Endothelial cell of umbilical vein (primary cell): ENCODE data around the gene LRRC72.

Experiments used
- CTCF ChIP-seq, 2 donors: IDR thresholded peaks; 1 replicate in 1 of 2; 2 replicates in 1 of 2; pipeline ENCODE4 v1.5.1; 2011; ENCODE audit warnings: low read length in 2 of 2, mild to moderate bottlenecking in 2 of 2, moderate library complexity in 2 of 2, control low read depth in 1 of 2, inconsistent platforms in 1 of 2, low read depth in 1 of 2; ENCODE audit not compliant: insufficient read depth in 1 of 2; ENCODE audit errors: extremely low read depth in 1 of 2
- EZH2 ChIP-seq: IDR thresholded peaks from 2 replicates; pipeline ENCODE4 v1.6.1; 2012; ENCODE audit warnings: borderline replicate concordance, low read depth, mild to moderate bottlenecking, moderate library complexity, low read length, inconsistent platforms; ENCODE audit not compliant: severe bottlenecking
- FOS ChIP-seq: IDR thresholded peaks from 2 replicates; pipeline ENCODE4 v1.6.1; 2011; ENCODE audit warnings: mild to moderate bottlenecking, low read length, moderate library complexity, borderline replicate concordance; ENCODE audit not compliant: insufficient read depth
- GATA2 ChIP-seq: IDR thresholded peaks from 2 replicates; pipeline ENCODE4 v1.7.0; 2011; ENCODE audit warnings: low read depth, mild to moderate bottlenecking, moderate library complexity, mixed read lengths, low read length; ENCODE audit not compliant: insufficient read length, insufficient read depth
- JUN ChIP-seq: IDR thresholded peaks from 2 replicates; pipeline ENCODE4 v1.6.1; 2011; ENCODE audit warnings: borderline replicate concordance, low read depth; ENCODE audit not compliant: insufficient read length, insufficient read depth
- MAX ChIP-seq: IDR thresholded peaks from 2 replicates; pipeline ENCODE4 v1.6.1; 2011; ENCODE audit not compliant: insufficient read depth, insufficient read length
- MYC ChIP-seq: IDR thresholded peaks from one replicate; pipeline ENCODE4 v1.6.1; 2011; ENCODE audit warnings: mild to moderate bottlenecking, low read depth, low read length
- POLR2A ChIP-seq: IDR thresholded peaks from 2 replicates; pipeline ENCODE4 v1.6.1; 2012; ENCODE audit warnings: low read depth, mild to moderate bottlenecking, control low read depth, low read length
- POLR2AphosphoS5 ChIP-seq: IDR thresholded peaks from 2 replicates; pipeline ENCODE4 v1.6.1; 2012; ENCODE audit warnings: low read depth, mild to moderate bottlenecking, control low read depth, low read length, moderate library complexity; ENCODE audit not compliant: insufficient read depth

- TF ChIP-seq CTCF (IDR thresholded peaks at IDR 0.05; ENCODE audit: extremely low read depth in 1 of 2, insufficient read depth in 1 of 2, low read depth in 1 of 2, low read length in 2 of 2), result no peak
- TF ChIP-seq FOS, result no peak
- no peak for TF ChIP-seq POLR2A
- TF ChIP-seq EZH2, result no peak
- TF ChIP-seq POLR2AphosphoS5, result no peak
- no peak for TF ChIP-seq JUN
- no peak for TF ChIP-seq GATA2
- no peak for TF ChIP-seq MYC
- TF ChIP-seq MAX, result no peak
These were observed 14.5 kb upstream of the LRRC72 start for GRCh38 chr7:16512097-16512496.
